ENCODE measurements around the gene XPR1. TPM values are rescaled to one million over a fixed set of nuclear protein-coding genes. Genes with fewer than 3 reads are reported as not detected.

XPR1 gene
- 71.8 TPM for total RNA-seq (ENCODE audit: unreplicated experiment)
- long read RNA-seq, partial matches to known transcripts = 3 of 4 reads
- long read RNA-seq, other reads (novel, unspliced or antisense) = 1 of 4 reads

DNA sequence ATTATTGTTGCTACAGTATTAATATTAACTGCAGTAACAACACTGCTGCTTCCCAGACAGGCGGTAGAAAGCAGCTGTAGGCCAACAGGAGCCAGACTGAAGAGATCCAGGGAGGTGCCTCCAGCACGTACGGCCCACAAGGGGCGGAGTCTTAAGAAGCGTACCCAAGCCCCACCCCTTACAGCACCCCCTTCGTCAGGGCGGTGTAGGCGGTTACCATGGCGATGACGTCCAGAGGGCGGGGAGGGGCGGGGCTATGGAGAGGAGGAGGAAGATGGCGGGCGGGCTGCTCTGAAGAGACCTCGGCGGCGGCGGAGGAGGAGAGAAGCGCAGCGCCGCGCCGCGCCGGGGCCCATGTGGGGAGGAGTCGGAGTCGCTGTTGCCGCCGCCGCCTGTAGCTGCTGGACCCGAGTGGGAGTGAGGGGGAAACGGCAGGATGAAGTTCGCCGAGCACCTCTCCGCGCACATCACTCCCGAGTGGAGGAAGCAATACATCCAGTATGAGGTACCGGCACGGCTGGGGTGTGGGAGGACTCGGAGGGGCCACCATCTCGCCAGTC is at the start of gene XPR1:
Gene XPR1, plus strand, starts transcription at position 257 of the 560 bp plus-strand sequence. Its CDS starts 180 bp downstream, at position 437.
- TF ChIP-seq, protein P1, sequence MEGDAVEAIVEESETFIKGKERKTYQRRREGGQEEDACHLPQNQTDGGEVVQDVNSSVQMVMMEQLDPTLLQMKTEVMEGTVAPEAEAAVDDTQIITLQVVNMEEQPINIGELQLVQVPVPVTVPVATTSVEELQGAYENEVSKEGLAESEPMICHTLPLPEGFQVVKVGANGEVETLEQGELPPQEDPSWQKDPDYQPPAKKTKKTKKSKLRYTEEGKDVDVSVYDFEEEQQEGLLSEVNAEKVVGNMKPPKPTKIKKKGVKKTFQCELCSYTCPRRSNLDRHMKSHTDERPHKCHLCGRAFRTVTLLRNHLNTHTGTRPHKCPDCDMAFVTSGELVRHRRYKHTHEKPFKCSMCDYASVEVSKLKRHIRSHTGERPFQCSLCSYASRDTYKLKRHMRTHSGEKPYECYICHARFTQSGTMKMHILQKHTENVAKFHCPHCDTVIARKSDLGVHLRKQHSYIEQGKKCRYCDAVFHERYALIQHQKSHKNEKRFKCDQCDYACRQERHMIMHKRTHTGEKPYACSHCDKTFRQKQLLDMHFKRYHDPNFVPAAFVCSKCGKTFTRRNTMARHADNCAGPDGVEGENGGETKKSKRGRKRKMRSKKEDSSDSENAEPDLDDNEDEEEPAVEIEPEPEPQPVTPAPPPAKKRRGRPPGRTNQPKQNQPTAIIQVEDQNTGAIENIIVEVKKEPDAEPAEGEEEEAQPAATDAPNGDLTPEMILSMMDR (IDR thresholded peaks at IDR 0.05; ENCODE audit: unreplicated experiment) = no peak
- H3K27ac Mint-ChIP-seq (ENCODE audit: unreplicated experiment) = peak within 1 kb of the TSS; percentile 94
- no peaks in the 10 kb centered on the region for H3K36me3 Mint-ChIP-seq (ENCODE audit: low read depth, unreplicated experiment)
- peak within 1 kb of the TSS; percentile 90 for H3K4me3 Mint-ChIP-seq (ENCODE audit: unreplicated experiment)
- H3K4me1 Mint-ChIP-seq (ENCODE audit: unreplicated experiment) = peaks cover 27% of the 10 kb centered on the region
- DNase-seq (ENCODE audit: low spot score) = peak; percentile 94
- no peaks in the 10 kb centered on the region for H3K9me3 Mint-ChIP-seq (ENCODE audit: unreplicated experiment)
- H3K27me3 Mint-ChIP-seq (ENCODE audit: unreplicated experiment) = peaks cover 2% of the 10 kb centered on the region

DNA sequence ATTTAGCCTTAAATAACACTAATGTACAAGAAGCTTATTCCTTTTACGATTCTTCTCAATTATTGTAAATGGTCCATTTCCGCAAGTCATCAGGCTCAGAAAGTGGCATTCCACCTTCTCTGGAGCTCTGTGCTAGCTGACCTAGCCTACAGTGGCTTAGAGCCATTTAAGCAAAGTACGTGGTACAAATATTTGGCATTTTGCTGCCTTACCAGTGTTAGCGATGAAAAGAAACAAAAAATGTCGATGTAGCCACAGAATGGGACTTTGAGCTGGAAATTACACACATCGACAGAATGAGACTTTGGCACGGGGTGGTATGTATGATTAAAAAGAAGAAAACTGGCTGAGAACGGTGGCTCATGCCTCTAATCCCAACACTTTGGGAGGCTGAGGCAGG is 47.0 kb upstream of the XPR1 start:
- no peak overlapping the region for H3K4me3 Mint-ChIP-seq (ENCODE audit: unreplicated experiment)
- H3K27ac Mint-ChIP-seq (ENCODE audit: unreplicated experiment) = no peak overlapping the region
- peaks cover 5% of the 10 kb centered on the region for H3K27me3 Mint-ChIP-seq (ENCODE audit: unreplicated experiment)
- no peaks in the 10 kb centered on the region for H3K9me3 Mint-ChIP-seq (ENCODE audit: unreplicated experiment)
- TF ChIP-seq, protein P1 (IDR thresholded peaks at IDR 0.05; ENCODE audit: unreplicated experiment) = no peak
- no peaks in the 10 kb centered on the region for H3K4me1 Mint-ChIP-seq (ENCODE audit: unreplicated experiment)
- H3K36me3 Mint-ChIP-seq (ENCODE audit: low read depth, unreplicated experiment) = no peaks in the 10 kb centered on the region
- DNase-seq (ENCODE audit: low spot score) = no peak

DNA sequence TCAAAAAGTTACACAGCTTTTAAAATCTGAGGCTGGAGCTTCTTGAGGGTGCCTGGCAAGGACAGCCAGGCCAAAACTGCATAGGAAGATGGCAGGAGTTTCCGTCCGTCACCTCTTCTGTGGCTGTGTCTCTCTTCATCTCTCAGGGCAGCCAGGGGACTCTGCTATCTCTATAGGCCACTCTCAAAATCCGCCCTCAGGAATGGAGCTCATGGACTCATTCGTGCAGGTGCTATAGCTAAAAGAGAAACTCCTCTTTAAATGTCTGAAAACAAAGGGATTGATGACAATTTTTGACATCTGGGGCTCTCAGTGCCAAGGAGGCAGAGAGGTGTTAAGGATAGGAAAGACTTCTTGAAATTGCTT is 45.8 kb upstream of the XPR1 start:
- no peaks in the 10 kb centered on the region for H3K4me1 Mint-ChIP-seq (ENCODE audit: unreplicated experiment)

DNA sequence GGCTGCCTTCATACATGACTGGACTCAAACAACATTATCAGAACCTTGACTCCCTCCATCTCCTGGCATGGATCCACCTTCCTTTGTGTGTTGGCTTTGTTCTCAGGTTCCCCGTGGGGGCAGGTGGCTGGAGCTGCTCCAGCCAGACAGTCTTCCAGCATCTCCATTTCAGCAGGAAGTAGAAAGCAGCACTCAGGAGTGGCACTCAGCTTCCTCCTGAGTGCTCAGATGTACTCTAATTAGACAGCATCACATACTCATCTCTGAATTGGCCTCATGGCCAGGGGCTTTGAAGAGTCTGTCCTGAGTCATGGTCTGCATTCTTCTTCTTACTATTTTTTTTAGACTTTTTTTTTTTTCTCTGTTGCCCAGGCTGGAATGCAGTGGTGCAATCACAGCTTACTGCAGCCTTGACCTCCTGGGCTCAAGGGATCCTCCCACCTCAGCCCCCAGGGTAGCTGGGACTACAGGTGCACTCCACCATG is 45.1 kb upstream of the XPR1 start:
- H3K36me3 Mint-ChIP-seq (ENCODE audit: low read depth, unreplicated experiment) = no peaks in the 10 kb centered on the region
- no peak overlapping the region for H3K4me3 Mint-ChIP-seq (ENCODE audit: unreplicated experiment)
- TF ChIP-seq, protein P1 (IDR thresholded peaks at IDR 0.05; ENCODE audit: unreplicated experiment) = no peak
- no peak for DNase-seq (ENCODE audit: low spot score)
- H3K9me3 Mint-ChIP-seq (ENCODE audit: unreplicated experiment) = no peaks in the 10 kb centered on the region
- H3K27ac Mint-ChIP-seq (ENCODE audit: unreplicated experiment) = no peak overlapping the region
- peaks cover 8% of the 10 kb centered on the region for H3K27me3 Mint-ChIP-seq (ENCODE audit: unreplicated experiment)
- H3K4me1 Mint-ChIP-seq (ENCODE audit: unreplicated experiment) = no peaks in the 10 kb centered on the region

More for the DNA sequence above, 45.8 kb upstream of the XPR1 start:
- DNase-seq (ENCODE audit: low spot score) = no peak
- Mint-ChIP-seq H3K36me3 (ENCODE audit: low read depth, unreplicated experiment) (no peaks in the 10 kb centered on the region), H3K27me3 (ENCODE audit: unreplicated experiment) (peaks cover 8% of the 10 kb centered on the region), H3K4me3 (ENCODE audit: unreplicated experiment) (no peak overlapping the region), H3K27ac (ENCODE audit: unreplicated experiment) (no peak overlapping the region), H3K9me3 (ENCODE audit: unreplicated experiment) (no peaks in the 10 kb centered on the region)
- TF ChIP-seq, protein P1 (IDR thresholded peaks at IDR 0.05; ENCODE audit: unreplicated experiment) = no peak

DNA sequence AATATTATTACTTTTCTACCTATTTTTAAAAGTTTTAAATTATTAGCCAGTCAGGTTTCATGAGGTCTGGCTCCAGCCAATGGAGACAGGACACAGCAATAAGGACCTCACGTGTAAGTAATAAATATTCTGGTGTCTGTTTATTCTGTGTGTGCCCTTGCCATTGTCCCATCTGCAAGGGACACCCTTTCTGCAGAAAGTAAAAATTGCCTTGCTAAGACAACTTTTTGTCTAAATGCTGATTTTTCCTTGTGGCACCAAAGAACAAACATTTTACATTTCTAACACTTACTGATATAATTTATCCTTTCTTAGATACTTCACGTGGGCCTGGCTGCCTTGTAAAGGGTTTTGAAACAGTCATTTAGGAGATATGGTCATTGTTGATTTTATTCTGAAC is 43.7 kb upstream of the XPR1 start:
- no peak overlapping the region for H3K27ac Mint-ChIP-seq (ENCODE audit: unreplicated experiment)
- no peaks in the 10 kb centered on the region for H3K36me3 Mint-ChIP-seq (ENCODE audit: low read depth, unreplicated experiment)
- no peak overlapping the region for H3K4me3 Mint-ChIP-seq (ENCODE audit: unreplicated experiment)
- H3K9me3 Mint-ChIP-seq (ENCODE audit: unreplicated experiment) = no peaks in the 10 kb centered on the region
- no peak for DNase-seq (ENCODE audit: low spot score)
- H3K4me1 Mint-ChIP-seq (ENCODE audit: unreplicated experiment) = no peaks in the 10 kb centered on the region
- TF ChIP-seq, protein P1 (IDR thresholded peaks at IDR 0.05; ENCODE audit: unreplicated experiment) = no peak
- H3K27me3 Mint-ChIP-seq (ENCODE audit: unreplicated experiment) = peaks cover 8% of the 10 kb centered on the region

Data from endothelial cell (in vitro differentiated cells).